B cell (primary cell): ENCODE results near the gene CISH.

Source experiments
- EZH2 ChIP-seq: IDR thresholded peaks from 2 replicates; pipeline ENCODE4 v1.6.1; 2012; ENCODE audit warnings: borderline replicate concordance, low read depth, mild to moderate bottlenecking, moderate library complexity, low read length; ENCODE audit not compliant: insufficient read depth, poor library complexity, severe bottlenecking
- TF ChIP-seq, protein P1 (sequence below): fragments of 200-600 bp; IDR thresholded peaks from one replicate; pipeline ENCODE4 v1.8.0; 2022; ENCODE audit warnings: antibody characterized with exemption, mild to moderate bottlenecking

DNA sequence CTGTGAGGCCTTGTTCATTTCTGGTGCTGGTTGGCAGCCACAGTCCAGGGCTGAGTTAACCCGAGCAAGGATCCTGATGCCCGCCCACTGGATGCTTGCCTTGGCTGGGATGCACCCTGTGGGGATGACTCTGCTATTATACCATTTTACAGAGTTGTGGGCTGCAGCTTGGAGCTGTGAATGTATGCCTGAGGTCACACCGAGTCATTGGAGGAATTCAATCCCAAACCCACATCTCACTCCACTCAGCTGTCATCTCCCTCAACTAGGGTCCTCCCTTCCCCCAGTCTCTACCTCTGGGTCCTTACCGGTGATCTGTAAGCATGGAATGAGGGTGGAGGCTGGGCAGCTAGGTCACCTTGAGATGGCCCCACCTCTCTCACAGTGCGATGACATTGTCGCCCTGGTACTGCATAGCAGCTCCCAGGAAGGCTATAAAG, 27.5 kb upstream of the CISH start:
- TF ChIP-seq, protein P1, sequence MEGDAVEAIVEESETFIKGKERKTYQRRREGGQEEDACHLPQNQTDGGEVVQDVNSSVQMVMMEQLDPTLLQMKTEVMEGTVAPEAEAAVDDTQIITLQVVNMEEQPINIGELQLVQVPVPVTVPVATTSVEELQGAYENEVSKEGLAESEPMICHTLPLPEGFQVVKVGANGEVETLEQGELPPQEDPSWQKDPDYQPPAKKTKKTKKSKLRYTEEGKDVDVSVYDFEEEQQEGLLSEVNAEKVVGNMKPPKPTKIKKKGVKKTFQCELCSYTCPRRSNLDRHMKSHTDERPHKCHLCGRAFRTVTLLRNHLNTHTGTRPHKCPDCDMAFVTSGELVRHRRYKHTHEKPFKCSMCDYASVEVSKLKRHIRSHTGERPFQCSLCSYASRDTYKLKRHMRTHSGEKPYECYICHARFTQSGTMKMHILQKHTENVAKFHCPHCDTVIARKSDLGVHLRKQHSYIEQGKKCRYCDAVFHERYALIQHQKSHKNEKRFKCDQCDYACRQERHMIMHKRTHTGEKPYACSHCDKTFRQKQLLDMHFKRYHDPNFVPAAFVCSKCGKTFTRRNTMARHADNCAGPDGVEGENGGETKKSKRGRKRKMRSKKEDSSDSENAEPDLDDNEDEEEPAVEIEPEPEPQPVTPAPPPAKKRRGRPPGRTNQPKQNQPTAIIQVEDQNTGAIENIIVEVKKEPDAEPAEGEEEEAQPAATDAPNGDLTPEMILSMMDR, result no peak
- no peak for TF ChIP-seq EZH2
